GM19324 (cell line): ENCODE data around the gene TRIM54.
"Not testable (repeated sequence)": the region's sequence is repeated elsewhere in the genome, so short reads cannot be mapped to it uniquely, and the experiment has no call there.

ENCODE experiments used
- ATAC-seq: cut with Tn5 transposase; IDR thresholded peaks from one replicate; pipeline ENCODE4 v1.9.1; 2021; ENCODE audit warnings: mild to moderate bottlenecking, moderate library complexity; ENCODE audit not compliant: unreplicated experiment, low FRiP score

TRIM54 gene

GRCh38 chr2:27278010-27278409 is 4.2 kb upstream of the TRIM54 start:
- no peak for ATAC-seq

DNA sequence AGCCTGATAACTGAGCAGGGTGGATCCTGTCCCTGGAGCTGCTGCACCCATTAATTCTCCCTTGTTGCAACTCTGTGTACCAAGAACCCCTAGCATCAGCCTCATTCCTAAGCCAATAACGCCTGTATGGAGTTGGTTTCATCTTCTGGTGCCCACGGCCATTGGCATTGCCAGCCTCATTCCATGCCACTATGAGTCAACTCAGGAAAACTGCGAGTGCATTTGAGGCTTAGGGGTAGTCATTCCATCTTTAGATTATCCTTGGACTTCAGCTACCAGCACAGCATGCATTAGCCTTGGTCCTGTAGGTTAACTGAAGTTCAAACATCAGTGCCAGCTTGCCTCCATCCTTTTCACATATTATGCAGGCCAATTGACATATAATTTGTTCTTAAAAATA is 1.4 kb upstream of the TRIM54 start:
- ATAC-seq, result no peak

GRCh38 chr2:27281442-27281841 is 787 bp upstream of the TRIM54 start:
- ATAC-seq, result no peak

DNA sequence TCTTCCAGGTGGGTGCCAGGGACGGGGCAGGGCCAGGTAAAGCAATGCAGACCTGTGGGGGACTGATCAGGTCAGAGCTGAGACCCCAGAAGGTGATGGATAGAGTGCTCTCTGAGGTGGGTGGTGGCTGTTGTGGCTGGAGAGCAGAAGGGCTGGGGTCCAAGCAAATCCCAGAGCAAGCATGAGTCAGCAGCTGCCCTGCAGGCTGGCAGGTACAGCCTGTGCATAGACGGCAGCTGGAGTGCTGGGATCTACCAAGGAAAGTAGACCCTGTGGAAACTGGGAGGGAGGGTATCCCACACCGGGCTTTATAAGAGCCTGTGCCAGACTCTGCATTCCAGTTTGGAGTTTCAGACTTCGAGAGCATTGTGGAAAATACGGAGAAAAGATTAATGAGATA is 663 bp downstream of the TRIM54 start:
- no peak for ATAC-seq

DNA sequence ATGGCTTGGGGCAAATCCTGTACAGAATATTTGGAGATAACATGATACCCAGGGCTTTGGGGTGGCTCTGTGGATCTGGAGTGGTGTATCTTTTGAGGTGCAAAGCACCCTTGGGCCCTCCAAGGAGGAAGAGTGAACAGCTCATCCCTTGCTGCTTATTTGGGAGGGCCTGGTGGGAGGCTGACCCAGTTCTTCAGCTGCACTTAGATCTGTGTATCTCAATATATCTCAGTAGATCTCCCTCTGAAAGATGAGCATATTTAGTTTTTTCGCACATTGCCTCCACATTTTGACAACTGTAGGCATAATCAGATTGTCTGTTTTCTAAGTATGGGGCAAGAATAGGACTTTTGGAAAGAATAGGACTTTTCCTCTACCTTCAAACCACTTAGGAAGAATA is 2.8 kb downstream of the TRIM54 start:
- ATAC-seq, result no peak

DNA sequence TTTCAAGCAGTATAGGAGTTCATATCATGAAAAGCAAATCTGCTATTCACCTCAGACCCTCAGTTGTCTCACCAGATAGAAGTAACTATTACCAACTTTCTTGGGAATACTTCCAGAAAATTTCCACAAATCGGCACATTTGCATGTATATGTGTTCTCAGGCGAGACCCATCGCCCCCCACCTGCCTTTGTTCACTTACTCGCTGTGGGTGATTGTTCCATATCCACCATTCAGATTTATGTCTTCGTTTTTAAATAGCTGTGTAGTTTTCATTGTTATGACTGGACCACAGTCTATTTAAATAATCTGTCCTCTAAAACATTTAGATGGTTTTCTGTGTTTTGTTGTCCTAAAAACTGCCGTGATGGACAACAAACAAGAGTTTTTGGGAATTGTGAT is 3.3 kb downstream of the TRIM54 start:
- ATAC-seq, result no peak

DNA sequence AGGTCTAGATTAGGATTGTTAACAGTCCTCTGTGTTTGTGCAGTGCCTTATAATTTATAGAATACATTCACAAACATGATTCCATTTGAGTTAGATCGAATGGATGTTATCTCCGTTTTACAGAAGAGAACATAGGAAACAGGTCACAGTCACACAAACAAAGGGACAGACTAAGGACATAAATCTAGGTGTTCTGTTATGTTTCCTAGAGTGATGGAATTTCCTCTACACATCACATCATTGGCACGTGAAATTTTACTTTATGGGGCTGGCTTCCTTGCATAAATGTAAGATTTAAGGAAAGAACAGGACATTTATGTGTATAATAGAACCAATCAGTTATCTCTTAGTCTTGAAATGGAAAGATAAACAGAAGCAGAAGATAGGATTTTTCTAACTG is 6.4 kb downstream of the TRIM54 start:
- ATAC-seq, result no peak

DNA sequence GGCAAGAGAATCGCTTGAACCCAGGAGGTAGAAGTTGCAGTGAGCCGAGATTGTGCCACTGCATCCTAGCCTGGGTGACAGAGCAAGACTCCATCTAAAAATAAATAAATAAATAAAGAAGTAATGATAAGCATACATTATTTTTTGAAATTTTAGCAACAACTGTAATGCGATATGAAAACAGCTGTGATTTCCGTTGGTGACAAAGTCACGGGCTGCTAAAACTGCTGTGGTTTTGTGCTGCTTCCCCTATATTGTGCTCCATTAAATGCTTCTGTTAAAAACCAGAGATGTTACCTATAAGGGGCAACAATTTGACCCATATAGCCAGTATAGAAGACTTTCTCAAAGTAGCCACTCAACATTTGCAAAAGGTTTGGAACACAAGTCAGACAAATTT is 8.3 kb downstream of the TRIM54 start:
- ATAC-seq, result no peak

DNA sequence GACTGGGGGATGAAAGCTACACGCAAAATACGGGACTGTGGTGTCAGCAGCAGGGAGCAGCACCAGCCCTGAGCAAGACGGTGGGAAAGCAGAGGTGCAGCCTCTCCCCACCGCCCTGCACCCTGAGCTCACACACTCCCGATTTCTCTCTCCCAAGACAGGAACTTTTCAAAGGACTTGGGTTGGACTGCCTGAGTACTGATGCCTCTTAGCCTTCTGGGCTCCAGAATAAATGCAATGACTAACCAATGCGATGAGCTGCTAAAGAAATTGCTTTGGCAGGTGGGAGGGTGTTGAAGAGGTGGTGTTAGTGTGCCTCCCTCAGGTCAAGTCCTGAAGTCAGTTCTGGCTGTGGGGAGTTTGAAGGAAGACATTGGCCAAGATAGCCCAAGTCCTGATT is 9.6 kb downstream of the TRIM54 start:
- no peak for ATAC-seq

- no peak for ATAC-seq
Observed at GRCh38 chr2:27294928-27295327, 12.7 kb downstream of the TRIM54 start.

- no peak for ATAC-seq
Observed at GRCh38 chr2:27296481-27296880, 14.3 kb downstream of the TRIM54 start.

- ATAC-seq, result no peak
Observed at GRCh38 chr2:27297195-27297594, 15.0 kb downstream of the TRIM54 start.

DNA sequence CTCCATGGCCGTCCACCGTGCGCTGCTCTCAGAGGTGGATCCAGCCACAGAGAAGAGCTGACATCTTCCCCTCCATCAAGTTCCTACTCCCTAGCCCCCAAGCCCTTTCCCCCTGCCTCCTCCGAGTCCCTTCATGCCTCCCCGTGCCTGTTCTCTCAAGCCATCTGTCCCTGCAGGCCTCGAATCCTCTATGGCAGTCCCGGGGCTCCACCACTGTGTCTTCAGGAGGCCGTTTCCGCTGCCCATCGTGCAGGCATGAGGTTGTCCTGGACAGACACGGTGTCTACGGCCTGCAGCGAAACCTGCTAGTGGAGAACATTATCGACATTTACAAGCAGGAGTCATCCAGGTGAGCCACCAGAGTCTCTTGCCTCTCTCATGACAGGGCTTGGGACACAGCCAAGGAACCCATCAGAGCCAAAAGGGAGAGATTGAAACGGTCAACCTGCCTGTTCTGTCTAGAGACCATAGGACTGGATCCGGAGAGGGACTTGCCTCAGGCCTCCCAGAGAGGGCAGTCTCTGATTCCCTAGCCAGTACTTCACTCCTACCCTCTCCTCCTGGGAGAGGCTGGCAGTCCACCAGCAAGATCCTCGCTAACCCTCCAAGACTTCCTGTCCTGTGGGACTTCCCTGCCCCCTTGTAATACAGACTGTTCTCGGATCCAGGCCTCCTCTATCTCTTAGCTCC is 16.3 kb downstream of the TRIM54 start:
- ATAC-seq, result no peak

DNA sequence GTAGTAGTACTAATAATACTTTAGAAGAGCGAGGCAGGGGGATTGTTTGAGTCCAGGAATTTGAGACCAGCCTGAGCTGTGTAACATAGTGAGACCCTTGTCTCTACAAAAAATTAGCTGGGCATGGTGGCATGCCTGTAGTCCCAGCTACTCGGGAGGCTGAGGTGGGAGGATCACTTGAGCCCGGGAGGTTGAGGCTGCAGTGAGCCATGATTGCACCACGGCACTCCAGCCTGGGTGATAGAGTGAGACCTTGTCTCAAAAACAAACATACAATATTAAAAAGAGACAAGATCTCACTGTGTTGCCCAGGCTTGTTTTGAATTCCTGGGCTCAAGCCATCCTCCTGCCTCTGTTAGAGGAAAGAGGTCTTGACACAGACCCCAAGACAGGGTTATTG is 18.4 kb downstream of the TRIM54 start:
- ATAC-seq, result not testable (repeated sequence)

DNA sequence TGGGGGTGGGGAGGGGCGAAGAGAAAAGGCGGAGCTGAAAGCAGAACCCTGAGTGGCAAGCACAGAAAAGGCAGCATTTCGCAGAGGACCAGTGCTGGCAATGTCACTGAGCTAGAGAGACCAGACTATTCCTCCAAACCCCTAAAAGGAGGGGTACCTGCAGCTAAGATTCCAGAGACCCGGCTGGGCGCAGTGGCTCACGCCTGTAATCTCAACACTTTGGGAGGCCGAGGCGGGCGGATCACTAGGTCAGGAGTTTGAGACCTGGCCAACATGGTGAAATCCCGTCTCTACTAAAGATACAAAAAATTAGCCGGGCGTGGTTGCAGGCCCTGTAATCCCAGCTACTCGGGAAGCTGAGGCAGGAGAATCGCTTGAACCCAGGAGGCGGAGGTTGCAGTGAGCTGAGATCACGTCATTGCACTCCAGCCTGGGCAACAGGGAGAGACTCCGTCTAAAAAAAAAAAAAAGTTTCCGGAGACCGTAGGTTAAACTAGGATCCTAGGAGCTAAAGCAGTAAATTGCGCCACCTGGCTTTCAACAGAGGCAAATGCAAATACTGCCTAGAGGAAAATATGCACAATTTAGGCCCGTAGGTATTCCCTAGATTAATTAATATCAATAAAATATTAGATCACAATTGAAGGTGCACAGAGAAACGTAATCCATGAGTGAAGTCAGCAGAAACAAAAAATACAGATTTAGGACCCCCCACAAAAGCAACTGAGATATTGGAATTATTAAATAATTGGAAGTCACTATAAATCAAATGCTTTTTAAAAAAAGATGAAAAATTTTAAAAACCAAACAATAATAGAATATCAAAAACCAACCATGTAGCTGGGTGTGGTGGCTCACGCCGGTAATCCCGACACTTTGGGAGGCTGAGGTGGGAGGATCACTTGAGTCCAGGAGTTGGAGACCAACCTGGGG is 21.1 kb downstream of the TRIM54 start:
- ATAC-seq, result no peak

DNA sequence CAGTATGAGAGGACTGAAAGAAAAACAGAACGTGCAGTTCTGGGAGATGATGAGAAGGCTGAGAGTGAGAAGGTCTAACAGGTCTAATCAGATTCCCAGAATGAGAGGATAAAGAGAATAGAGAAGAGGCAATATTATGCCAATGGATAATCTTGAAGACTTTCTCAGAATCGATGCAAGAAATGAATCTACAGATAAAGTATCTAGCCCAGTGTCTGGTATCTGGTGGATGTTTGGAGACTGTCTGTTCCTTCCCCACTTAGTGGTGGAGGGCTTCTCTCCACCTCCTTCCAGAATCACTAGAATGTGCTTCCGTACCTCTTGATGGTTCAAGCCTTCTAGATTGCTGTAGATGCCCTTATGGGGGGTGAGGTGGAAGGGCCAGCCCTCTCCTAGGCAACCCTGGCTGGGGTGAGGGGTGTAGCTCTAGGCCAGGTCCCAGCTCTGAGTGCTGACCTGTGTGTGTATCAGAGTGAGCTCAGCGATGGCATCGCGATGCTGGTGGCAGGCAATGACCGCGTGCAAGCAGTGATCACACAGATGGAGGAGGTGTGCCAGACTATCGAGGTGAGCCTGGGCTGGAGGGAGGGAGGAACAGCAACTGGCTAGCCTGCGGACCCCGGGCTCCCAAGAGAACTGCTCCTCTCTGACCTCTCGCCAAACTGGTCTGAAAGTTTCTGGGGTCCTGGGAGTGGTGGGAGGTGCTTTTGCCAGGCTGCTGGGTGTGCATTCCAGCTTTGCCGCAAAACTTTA is 22.4 kb downstream of the TRIM54 start:
- ATAC-seq, result no peak

DNA sequence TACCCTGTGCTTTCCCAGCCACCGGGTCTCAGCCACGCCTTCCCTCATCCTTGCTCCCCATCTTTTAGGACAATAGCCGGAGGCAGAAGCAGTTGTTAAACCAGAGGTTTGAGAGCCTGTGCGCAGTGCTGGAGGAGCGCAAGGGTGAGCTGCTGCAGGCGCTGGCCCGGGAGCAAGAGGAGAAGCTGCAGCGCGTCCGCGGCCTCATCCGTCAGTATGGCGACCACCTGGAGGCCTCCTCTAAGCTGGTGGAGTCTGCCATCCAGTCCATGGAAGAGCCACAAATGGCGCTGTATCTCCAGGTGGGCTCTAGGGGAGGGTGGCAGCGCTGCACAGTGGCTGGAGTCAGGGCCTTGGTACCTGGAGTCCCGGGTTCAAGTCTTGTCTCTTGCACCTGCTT is 23.3 kb downstream of the TRIM54 start:
- ATAC-seq, result no peak

GRCh38 chr2:27306136-27306535 is 23.9 kb downstream of the TRIM54 start:
- ATAC-seq, result no peak

GRCh38 chr2:27306573-27307286 is 24.5 kb downstream of the TRIM54 start:
- ATAC-seq, result no peak

- no peak for ATAC-seq
Observed at GRCh38 chr2:27307287-27307544, 25.0 kb downstream of the TRIM54 start.
